GM12892 (cell line): Measurements from ENCODE around the gene P2RY14.
"Not testable (repeated sequence)": the region's sequence is repeated elsewhere in the genome, so short reads cannot be mapped to it uniquely, and the experiment has no call there.

Experiments used
- POLR2A ChIP-seq: IDR thresholded peaks from 2 replicates; pipeline ENCODE4 v1.6.1; 2011; ENCODE audit warnings: low read depth, low read length, control low read depth
- POLR2AphosphoS5 ChIP-seq: IDR thresholded peaks from 2 replicates; pipeline ENCODE4 v1.6.1; 2011; ENCODE audit warnings: low read depth, low read length, control low read depth
- TAF1 ChIP-seq: IDR thresholded peaks from 2 replicates; pipeline ENCODE4 v1.6.1; 2011; ENCODE audit warnings: low read depth, mild to moderate bottlenecking, control low read depth, low read length, borderline replicate concordance

- not testable (repeated sequence) for TF ChIP-seq POLR2A, POLR2AphosphoS5, TAF1
Measured at GRCh38 chr3:151242006-151242405, 36.3 kb downstream of the P2RY14 start.
